ENCODE results near the gene SLC16A1. TPM values are rescaled to one million over a fixed set of nuclear protein-coding genes. Genes with fewer than 3 reads are reported as not detected.
A peak's percentile ranks its signal among the peaks of the same experiment; 100 is the strongest.
"Not testable (repeated sequence)": the region's sequence is repeated elsewhere in the genome, so short reads cannot be mapped to it uniquely, and the experiment has no call there.

The SLC16A1 gene
- total RNA-seq, 1 donor from 2014 or later, result 60.3 TPM

- FAIRE-seq, result no peak
- DNase-seq (ENCODE audit: low spot score in 2 of 2), result no peak
These were observed 66.8 kb downstream of the SLC16A1 start for GRCh38 chr1:112889052-112889768.

- FAIRE-seq, result no peak
- no peak for DNase-seq (ENCODE audit: low spot score in 2 of 2)
These were observed 67.4 kb downstream of the SLC16A1 start for GRCh38 chr1:112888630-112889029.

GRCh38 chr1:112887599-112888283, 68.3 kb downstream of the SLC16A1 start:
- FAIRE-seq (no peak), DNase-seq (ENCODE audit: low spot score in 2 of 2) (no peak)

GRCh38 chr1:112884996-112885395, 71.0 kb downstream of the SLC16A1 start:
- DNase-seq (ENCODE audit: low spot score in 2 of 2); FAIRE-seq: not testable (repeated sequence)

- FAIRE-seq (no peak), DNase-seq (ENCODE audit: low spot score in 2 of 2) (no peak)
These were observed 73.7 kb downstream of the SLC16A1 start for GRCh38 chr1:112882271-112882744.

GRCh38 chr1:112881742-112882127, 74.3 kb downstream of the SLC16A1 start:
- DNase-seq (ENCODE audit: low spot score in 2 of 2), result peak in 1 of 2 donors; percentile 28
- no peak for FAIRE-seq

- DNase-seq (ENCODE audit: low spot score in 2 of 2), result no peak
- FAIRE-seq, result no peak
These were observed 76.2 kb downstream of the SLC16A1 start for GRCh38 chr1:112879834-112880233.

- no peak for FAIRE-seq
- no peak for DNase-seq (ENCODE audit: low spot score in 2 of 2)
These were observed 77.7 kb downstream of the SLC16A1 start for GRCh38 chr1:112878321-112878720.

GRCh38 chr1:112877750-112878149, 78.2 kb downstream of the SLC16A1 start:
- DNase-seq (ENCODE audit: low spot score in 2 of 2) (no peak), FAIRE-seq (no peak)

GRCh38 chr1:112876315-112876714, 79.7 kb downstream of the SLC16A1 start:
- FAIRE-seq (no peak), DNase-seq (ENCODE audit: low spot score in 2 of 2) (no peak)

- FAIRE-seq, result no peak
- no peak for DNase-seq (ENCODE audit: low spot score in 2 of 2)
These were observed 83.4 kb downstream of the SLC16A1 start for GRCh38 chr1:112872551-112872962.

GRCh38 chr1:112870887-112871646, 84.9 kb downstream of the SLC16A1 start:
- FAIRE-seq (no peak), DNase-seq (ENCODE audit: low spot score in 2 of 2) (no peak)

GRCh38 chr1:112869895-112870294, 86.1 kb downstream of the SLC16A1 start:
- FAIRE-seq, result no peak
- DNase-seq (ENCODE audit: low spot score in 2 of 2), result no peak

- DNase-seq (ENCODE audit: low spot score in 2 of 2) (no peak), FAIRE-seq (no peak)
These were observed 87.8 kb downstream of the SLC16A1 start for GRCh38 chr1:112868191-112868590.

GRCh38 chr1:112866981-112867380, 89.0 kb downstream of the SLC16A1 start:
- FAIRE-seq, result no peak
- no peak for DNase-seq (ENCODE audit: low spot score in 2 of 2)

GRCh38 chr1:112866151-112866550, 89.8 kb downstream of the SLC16A1 start:
- DNase-seq (ENCODE audit: low spot score in 2 of 2) (no peak), FAIRE-seq (no peak)

- FAIRE-seq (no peak), DNase-seq (ENCODE audit: low spot score in 2 of 2) (no peak)
These were observed 93.1 kb downstream of the SLC16A1 start for GRCh38 chr1:112862753-112863426.

All from frontal cortex (tissue), 4 donors.